Smooth muscle cell (in vitro differentiated cells): ENCODE measurements around the gene RBFOX2. TPM values are rescaled to one million over a fixed set of nuclear protein-coding genes. Genes with fewer than 3 reads are reported as not detected.

Experiments
- DNase-seq: peaks from one replicate; lab custom pipeline; 2025; ENCODE audit not compliant: unreplicated experiment; lab: John Stamatoyannopoulos, UW
- H2AFZ ChIP-seq: fragments of 200-600 bp; sonication (generic); 2 replicates; pipeline ENCODE4 v1.6.0; 2016; ENCODE audit warnings: antibody characterized with exemption, low read depth, mild to moderate bottlenecking
- H3F3A ChIP-seq: fragments of 200-600 bp; sonication (generic); 2 replicates; pipeline ENCODE4 v1.6.0; 2017; ENCODE audit warnings: antibody characterized with exemption, low read depth
- H3K27ac ChIP-seq: fragments of 200-600 bp; sonication (generic); 2 replicates; pipeline ENCODE4 v1.5.1; 2016; ENCODE audit warnings: low read depth, mild to moderate bottlenecking
- H3K27me3 ChIP-seq: fragments of 200-600 bp; sonication (generic); 2 replicates; pipeline ENCODE4 v1.6.1; 2016; ENCODE audit warnings: low read depth, mild to moderate bottlenecking
- H3K36me3 ChIP-seq: fragments of 200-600 bp; sonication (generic); 2 replicates; pipeline ENCODE4 v1.5.1; 2016; ENCODE audit warnings: low read depth
- H3K4me1 ChIP-seq: fragments of 200-600 bp; sonication (generic); 2 replicates; pipeline ENCODE4 v1.5.1; 2016; ENCODE audit warnings: low read depth
- H3K4me2 ChIP-seq: fragments of 200-600 bp; sonication (generic); 2 replicates; pipeline ENCODE4 v1.6.0; 2016; ENCODE audit warnings: mild to moderate bottlenecking
- H3K4me3 ChIP-seq: fragments of 200-600 bp; sonication (generic); 2 replicates; pipeline ENCODE4 v1.5.1; 2016; ENCODE audit warnings: mild to moderate bottlenecking
- H3K79me2 ChIP-seq: fragments of 200-600 bp; sonication (generic); 2 replicates; pipeline ENCODE4 v1.6.0; 2016; ENCODE audit warnings: low read depth, mild to moderate bottlenecking
- H3K9ac ChIP-seq: fragments of 200-600 bp; sonication (generic); 2 replicates; pipeline ENCODE4 v1.6.0; 2016; ENCODE audit warnings: low read depth
- H3K9me3 ChIP-seq: fragments of 200-600 bp; sonication (generic); replicated peaks from 2 replicates; pipeline ENCODE4 v1.5.1; 2016; ENCODE audit warnings: low read depth
- H4K20me1 ChIP-seq: fragments of 200-600 bp; sonication (generic); 2 replicates; pipeline ENCODE4 v1.6.0; 2016; ENCODE audit warnings: low read depth
- WGBS: methylation state at CpG from one replicate; pipeline ENCODE4 v1.1.7; 2016; ENCODE audit warnings: low lambda C conversion rate; 5-methylcytosine and 5-hydroxymethylcytosine counted together
- polyA plus RNA-seq: library from polyadenylated mRNA; unstranded; fragments of >200 nt; fragmentation: Nextera tagmentation; extraction: Ambion mirVana; gene quantifications from 2 replicates; pipeline ENCODE4 v1.2.1, GENCODE V29; 2016
- total RNA-seq: library from RNA; depleted of rRNA; stranded (reverse); fragments of >200 nt; gene quantifications from 2 replicates; pipeline ENCODE4 v1.2.3, GENCODE V29; 2014
- TF ChIP-seq, protein P1 (sequence below): fragments of 200-600 bp; sonication (generic); IDR thresholded peaks from 2 replicates; pipeline ENCODE4 v1.5.1; 2017; ENCODE audit warnings: borderline replicate concordance, mild to moderate bottlenecking, antibody characterized with exemption; ENCODE audit not compliant: insufficient read depth, poor library complexity, severe bottlenecking

The RBFOX2 gene
- total and polyA plus RNA-seq, 2 experiments from 2014 or later = 128 to 144 TPM

DNA sequence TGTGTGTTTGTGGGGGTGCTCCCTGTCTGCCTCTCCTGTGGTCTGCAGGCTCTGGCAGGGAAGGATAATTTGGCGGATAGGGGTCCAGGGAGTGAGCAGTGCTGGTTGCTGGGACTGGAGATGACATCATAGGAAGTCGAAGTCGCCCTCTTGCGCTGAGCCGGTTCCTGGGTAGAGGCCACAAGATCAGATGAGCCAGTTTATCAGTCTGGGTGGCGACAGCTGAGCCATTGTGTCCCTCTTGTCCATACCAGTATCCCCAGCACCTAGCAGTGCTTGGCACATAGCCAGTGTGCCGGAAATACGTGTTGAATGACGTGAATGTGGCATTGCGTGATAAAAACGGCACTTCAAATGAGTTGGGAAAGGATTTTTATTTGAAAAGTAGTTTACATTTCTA, 301.2 kb downstream of the RBFOX2 start:
- TF ChIP-seq, protein P1, sequence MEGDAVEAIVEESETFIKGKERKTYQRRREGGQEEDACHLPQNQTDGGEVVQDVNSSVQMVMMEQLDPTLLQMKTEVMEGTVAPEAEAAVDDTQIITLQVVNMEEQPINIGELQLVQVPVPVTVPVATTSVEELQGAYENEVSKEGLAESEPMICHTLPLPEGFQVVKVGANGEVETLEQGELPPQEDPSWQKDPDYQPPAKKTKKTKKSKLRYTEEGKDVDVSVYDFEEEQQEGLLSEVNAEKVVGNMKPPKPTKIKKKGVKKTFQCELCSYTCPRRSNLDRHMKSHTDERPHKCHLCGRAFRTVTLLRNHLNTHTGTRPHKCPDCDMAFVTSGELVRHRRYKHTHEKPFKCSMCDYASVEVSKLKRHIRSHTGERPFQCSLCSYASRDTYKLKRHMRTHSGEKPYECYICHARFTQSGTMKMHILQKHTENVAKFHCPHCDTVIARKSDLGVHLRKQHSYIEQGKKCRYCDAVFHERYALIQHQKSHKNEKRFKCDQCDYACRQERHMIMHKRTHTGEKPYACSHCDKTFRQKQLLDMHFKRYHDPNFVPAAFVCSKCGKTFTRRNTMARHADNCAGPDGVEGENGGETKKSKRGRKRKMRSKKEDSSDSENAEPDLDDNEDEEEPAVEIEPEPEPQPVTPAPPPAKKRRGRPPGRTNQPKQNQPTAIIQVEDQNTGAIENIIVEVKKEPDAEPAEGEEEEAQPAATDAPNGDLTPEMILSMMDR = no peak
- Histone ChIP-seq H2AFZ (no peak overlapping the region), H3K9me3 (no peaks in the 10 kb centered on the region), H3K4me3 (no peak overlapping the region), H3K79me2 (no peaks in the 10 kb centered on the region), H3K4me1 (no peaks in the 10 kb centered on the region), H4K20me1 (no peaks in the 10 kb centered on the region), H3K9ac (no peak overlapping the region), H3K27ac (no peak overlapping the region), H3F3A (no peaks in the 10 kb centered on the region), H3K4me2 (no peak overlapping the region), H3K27me3 (peaks cover 3% of the 10 kb centered on the region), H3K36me3 (no peaks in the 10 kb centered on the region)
- DNase-seq = no peak
- 75% methylated on average over 11 of the region's 11 CpGs for WGBS

- no peaks in the 10 kb centered on the region for H3K4me1 ChIP-seq
- H3K9ac ChIP-seq = no peak overlapping the region
- H3F3A ChIP-seq = no peaks in the 10 kb centered on the region
- 89% methylated on average over 15 of the region's 15 CpGs for WGBS
- H3K9me3 ChIP-seq = no peaks in the 10 kb centered on the region
- TF ChIP-seq, protein P1 = no peak
- H3K4me3 ChIP-seq = no peak overlapping the region
- no peaks in the 10 kb centered on the region for H3K79me2 ChIP-seq
- H4K20me1 ChIP-seq = no peaks in the 10 kb centered on the region
- no peak for DNase-seq
- H3K4me2 ChIP-seq = no peak overlapping the region
- H2AFZ ChIP-seq = no peak overlapping the region
- no peak overlapping the region for H3K27ac ChIP-seq
- H3K36me3 ChIP-seq = no peaks in the 10 kb centered on the region
- peaks cover 3% of the 10 kb centered on the region for H3K27me3 ChIP-seq
Measured at GRCh38 chr22:35726933-35727332, 301.7 kb downstream of the RBFOX2 start.

GRCh38 chr22:35726398-35726797, 302.2 kb downstream of the RBFOX2 start:
- no peak overlapping the region for H2AFZ ChIP-seq
- DNase-seq = no peak
- H3K4me3 ChIP-seq = no peak overlapping the region
- H3K9ac ChIP-seq = no peak overlapping the region
- H3K9me3 ChIP-seq = no peaks in the 10 kb centered on the region
- H4K20me1 ChIP-seq = no peaks in the 10 kb centered on the region
- WGBS = 82% methylated on average over 6 of the region's 6 CpGs
- no peaks in the 10 kb centered on the region for H3F3A ChIP-seq
- H3K4me1 ChIP-seq = no peaks in the 10 kb centered on the region
- TF ChIP-seq, protein P1 = no peak
- peaks cover 3% of the 10 kb centered on the region for H3K27me3 ChIP-seq
- H3K36me3 ChIP-seq = no peaks in the 10 kb centered on the region
- H3K27ac ChIP-seq = no peak overlapping the region
- H3K79me2 ChIP-seq = no peaks in the 10 kb centered on the region
- H3K4me2 ChIP-seq = no peak overlapping the region

DNA sequence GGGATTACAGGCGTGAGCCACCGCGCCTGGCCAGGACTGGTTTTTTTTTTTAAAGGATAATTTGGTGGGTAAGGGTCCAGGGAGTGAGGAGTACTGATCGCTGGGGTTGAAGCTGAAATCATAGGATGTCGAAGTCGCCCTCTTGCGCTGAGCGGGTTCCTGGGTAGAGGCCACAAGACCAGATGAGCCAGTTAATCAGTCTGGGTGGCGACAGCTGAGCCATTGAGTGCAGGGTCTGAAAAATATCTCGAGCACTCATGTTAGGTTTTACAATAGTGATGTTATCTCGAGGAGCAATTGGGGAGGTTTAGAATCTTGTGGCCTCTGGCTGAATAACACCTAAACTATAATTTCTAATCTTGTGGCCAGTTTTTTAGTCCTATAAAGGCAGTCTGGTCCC, 303.1 kb downstream of the RBFOX2 start:
- H3K27ac ChIP-seq = no peak overlapping the region
- no peak overlapping the region for H2AFZ ChIP-seq
- TF ChIP-seq, protein P1 = no peak

More for the DNA sequence above, 303.1 kb downstream of the RBFOX2 start:
- Histone ChIP-seq H3K27me3 (peaks cover 3% of the 10 kb centered on the region), H3K4me2 (no peak overlapping the region), H3K9ac (no peak overlapping the region), H3K79me2 (no peaks in the 10 kb centered on the region), H4K20me1 (no peaks in the 10 kb centered on the region), H3F3A (no peaks in the 10 kb centered on the region), H3K4me1 (no peaks in the 10 kb centered on the region), H3K36me3 (no peaks in the 10 kb centered on the region), H3K9me3 (no peaks in the 10 kb centered on the region), H3K4me3 (no peak overlapping the region)
- 43% methylated on average over 11 of the region's 11 CpGs for WGBS
- no peak for DNase-seq
